ENCODE results near the gene RAB18. TPM values are rescaled to one million over a fixed set of nuclear protein-coding genes. Genes with fewer than 3 reads are reported as not detected.

Gene RAB18
- total and polyA plus RNA-seq, 2 of the 8 experiments (the other 6 are each of a cell fraction or from before 2014, with no cell fraction given), result 14.7 to 69.7 TPM

GRCh38 chr10:27537166-27537565, 33.1 kb downstream of the RAB18 start (continued):
- TF ChIP-seq CHD7 (IDR thresholded peaks at IDR 0.05; ENCODE audit: insufficient replicate concordance, low read length) (no peak), CHD2 (IDR thresholded peaks at IDR 0.05; ENCODE audit: low read length) (no peak), CBX8 (IDR thresholded peaks at IDR 0.05; ENCODE audit: borderline replicate concordance, low read depth, low read length) (no peak), RBBP5 (IDR thresholded peaks at IDR 0.05; ENCODE audit: borderline replicate concordance, low read depth, low read length) (no peak), NRF1 (IDR thresholded peaks at IDR 0.05; ENCODE audit: low read depth, low read length) (no peak)
